Stimulated activated CD8-positive, alpha-beta memory T cell treated with anti-CD3 and anti-CD28 coated beads, Interleukin-4, amount 100 ng/mL, for 1 hour (primary cell): Measurements from ENCODE around the gene FLNA.

ENCODE experiments used
- DNase-seq, 2 donors: peaks; one replicate each; pipeline ENCODE4 v3.0.0-alpha.2; 2020; ENCODE audit warnings: low read depth in 2 of 2, low spot score in 1 of 2

The FLNA gene

GRCh38 chrX:154378059-154378798, 3.8 kb upstream of the FLNA start:
- no peak for DNase-seq

GRCh38 chrX:154376774-154377173, 2.3 kb upstream of the FLNA start:
- DNase-seq = no peak

- no peak for DNase-seq
Observed at GRCh38 chrX:154375156-154375504, 696 bp upstream of the FLNA start.

- no peak for DNase-seq
Observed at GRCh38 chrX:154373340-154374306, 811 bp downstream of the FLNA start.

- no peak for DNase-seq
Observed at GRCh38 chrX:154372612-154373022, 1.8 kb downstream of the FLNA start.

GRCh38 chrX:154371789-154372300, 2.6 kb downstream of the FLNA start:
- DNase-seq = no peak

GRCh38 chrX:154371017-154371788, 3.2 kb downstream of the FLNA start:
- DNase-seq = peak; percentile 73 to 85

GRCh38 chrX:154370300-154371016, 4.0 kb downstream of the FLNA start:
- DNase-seq = no peak

- DNase-seq = peak in 1 of 2 donors; percentile 63
Observed at GRCh38 chrX:154369449-154370299, 4.8 kb downstream of the FLNA start.

- peak; percentile 86 for DNase-seq
Observed at GRCh38 chrX:154368630-154369448, 5.6 kb downstream of the FLNA start.

- no peak for DNase-seq
Observed at GRCh38 chrX:154367474-154368308, 6.7 kb downstream of the FLNA start.

- DNase-seq = no peak
Observed at GRCh38 chrX:154366666-154367055, 7.8 kb downstream of the FLNA start.

- no peak for DNase-seq
Observed at GRCh38 chrX:154365997-154366665, 8.3 kb downstream of the FLNA start.

GRCh38 chrX:154365052-154365600, 9.3 kb downstream of the FLNA start:
- DNase-seq = no peak

GRCh38 chrX:154363706-154364439, 10.6 kb downstream of the FLNA start:
- no peak for DNase-seq

- no peak for DNase-seq
Observed at GRCh38 chrX:154362085-154362742, 12.2 kb downstream of the FLNA start.
